Osteoblast (primary cell): ENCODE results near the gene ELK4. TPM values are rescaled to one million over a fixed set of nuclear protein-coding genes. Genes with fewer than 3 reads are reported as not detected.
"Not testable (repeated sequence)": the region's sequence is repeated elsewhere in the genome, so short reads cannot be mapped to it uniquely, and the experiment has no call there.

Source experiments
- DNase-seq: peaks from one replicate; pipeline ENCODE4 v3.0.0; 2011; ENCODE audit warnings: low spot score, mixed read lengths; ENCODE audit not compliant: insufficient read length; ENCODE audit errors: missing footprints
- H2AFZ ChIP-seq: 2 replicates; pipeline ENCODE4 v1.6.0; 2011; ENCODE audit warnings: mild to moderate bottlenecking, low read length
- H3K27ac ChIP-seq: 2 replicates; pipeline ENCODE4 v1.5.1; 2011; ENCODE audit warnings: mild to moderate bottlenecking, low read depth, low read length, moderate library complexity
- H3K27me3 ChIP-seq: 2 replicates; pipeline ENCODE4 v1.6.0; 2012; ENCODE audit warnings: mild to moderate bottlenecking, control low read depth, inconsistent platforms, low read length, moderate library complexity; ENCODE audit not compliant: insufficient read depth
- H3K36me3 ChIP-seq: 2 replicates; pipeline ENCODE4 v1.5.1; 2011; ENCODE audit warnings: mild to moderate bottlenecking, low read length, control low read depth, moderate library complexity; ENCODE audit not compliant: insufficient read depth
- H3K4me1 ChIP-seq: 2 replicates; pipeline ENCODE4 v1.5.1; 2011; ENCODE audit warnings: mild to moderate bottlenecking, low read length, control low read depth, moderate library complexity; ENCODE audit not compliant: insufficient read depth
- H3K4me2 ChIP-seq: 2 replicates; pipeline ENCODE4 v1.6.0; 2011; ENCODE audit warnings: mild to moderate bottlenecking, low read length; ENCODE audit not compliant: insufficient read depth
- H3K4me3 ChIP-seq: fragments of 200-600 bp; sonication (generic); 3 replicates; pipeline ENCODE4 v1.5.1; 2012; ENCODE audit warnings: mild to moderate bottlenecking, low read length, inconsistent platforms; ENCODE audit not compliant: insufficient read depth
- H3K79me2 ChIP-seq: 2 replicates; pipeline ENCODE4 v1.6.0; 2012; ENCODE audit warnings: mild to moderate bottlenecking, low read length, control low read depth, inconsistent platforms; ENCODE audit not compliant: insufficient read depth
- H3K9me3 ChIP-seq: 2 replicates; pipeline ENCODE4 v1.5.1; 2011; ENCODE audit warnings: low read depth, low read length, control low read depth
- H4K20me1 ChIP-seq: 2 replicates; pipeline ENCODE4 v1.6.0; 2012; ENCODE audit warnings: mild to moderate bottlenecking, low read length, control low read depth; ENCODE audit not compliant: insufficient read depth
- CTCF ChIP-seq: IDR thresholded peaks from 2 replicates; pipeline ENCODE4 v1.5.1; 2011; ENCODE audit warnings: mild to moderate bottlenecking, low read depth, low read length, moderate library complexity; ENCODE audit errors: extremely low read depth
- total RNA-seq: library from RNA; depleted of rRNA; stranded (reverse); fragments of >200 nt; gene quantifications from 2 replicates; pipeline ENCODE4 v1.2.3, GENCODE V29; 2012

The ELK4 gene
- total RNA-seq, 1 donor = 27.1 TPM

- Histone ChIP-seq H3K9me3 (no peaks in the 10 kb centered on the region), H3K36me3 (no peaks in the 10 kb centered on the region), H3K4me2 (no peak overlapping the region), H3K27ac (no peak overlapping the region), H3K79me2 (no peaks in the 10 kb centered on the region), H2AFZ (no peak overlapping the region), H3K4me1 (peaks cover 9% of the 10 kb centered on the region), H4K20me1 (no peaks in the 10 kb centered on the region), H3K27me3 (peaks cover 5% of the 10 kb centered on the region), H3K4me3 (no peak overlapping the region)
- TF ChIP-seq CTCF = no peak
- DNase-seq = no peak
Measured at GRCh38 chr1:205637854-205638468, 6.2 kb upstream of the ELK4 start.

DNA sequence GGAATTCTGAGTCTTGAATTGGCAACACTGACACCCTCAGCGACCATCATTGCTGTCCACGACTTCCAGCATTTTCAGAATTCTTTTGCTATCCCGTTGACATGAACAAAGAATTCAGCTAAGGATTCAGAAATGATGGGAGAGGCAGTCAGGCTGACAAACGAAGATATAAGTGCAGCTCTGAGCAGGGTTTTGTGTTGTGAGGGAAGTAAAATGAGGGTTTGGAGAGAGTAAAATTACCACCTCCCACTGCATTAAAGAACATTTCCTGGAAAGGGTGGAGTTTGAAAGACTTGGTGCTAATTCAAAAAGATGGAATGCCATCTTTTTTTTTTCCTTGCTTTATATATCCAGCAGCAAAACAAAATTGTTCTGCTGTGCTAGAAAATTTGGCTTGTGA is 4.9 kb upstream of the ELK4 start:
- Histone ChIP-seq H3K4me1 (peaks cover 18% of the 10 kb centered on the region), H3K79me2 (no peaks in the 10 kb centered on the region), H3K4me3 (peak overlapping the region; percentile 20), H3K36me3 (no peaks in the 10 kb centered on the region), H3K27ac (no peak overlapping the region), H3K9me3 (no peaks in the 10 kb centered on the region), H3K27me3 (peaks cover 5% of the 10 kb centered on the region), H4K20me1 (no peaks in the 10 kb centered on the region), H3K4me2 (peak overlapping the region; percentile 20), H2AFZ (peak overlapping the region; percentile 66)
- no peak for TF ChIP-seq CTCF
- no peak for DNase-seq

DNA sequence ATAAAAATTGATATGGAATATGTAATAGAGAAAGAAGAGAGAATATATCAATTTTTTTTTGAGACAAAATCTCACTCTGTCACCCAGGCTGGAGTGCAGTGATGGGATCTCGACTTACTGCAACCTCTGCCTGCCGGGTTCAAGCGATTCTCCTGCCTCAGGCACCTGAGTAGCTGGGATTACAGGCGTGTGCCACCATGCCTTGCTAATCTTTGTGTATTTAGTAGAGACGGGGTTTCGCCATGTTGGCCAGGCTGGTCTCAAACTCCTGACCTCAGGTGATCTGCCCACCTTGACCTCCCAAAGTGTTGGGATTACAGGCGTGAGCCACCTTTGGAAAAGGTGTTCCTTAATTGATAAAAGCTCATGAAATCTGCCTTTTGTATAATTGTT is 4.3 kb upstream of the ELK4 start:
- H3K4me2 ChIP-seq, H3K4me3 ChIP-seq, H3K79me2 ChIP-seq, H3K27ac ChIP-seq, H3K27me3 ChIP-seq, DNase-seq, H4K20me1 ChIP-seq, H3K36me3 ChIP-seq, H2AFZ ChIP-seq, H3K9me3 ChIP-seq: not testable (repeated sequence)
- H3K4me1 ChIP-seq = peaks cover 18% of the 10 kb centered on the region

- H2AFZ ChIP-seq = no peak overlapping the region
Measured at GRCh38 chr1:205633421-205633976, 1.7 kb upstream of the ELK4 start.

More at GRCh38 chr1:205633421-205633976, 1.7 kb upstream of the ELK4 start:
- Histone ChIP-seq H4K20me1 (no peaks in the 10 kb centered on the region), H3K9me3 (no peaks in the 10 kb centered on the region), H3K4me1 (peaks cover 30% of the 10 kb centered on the region), H3K4me2 (peak overlapping the region; percentile 12), H3K36me3 (no peaks in the 10 kb centered on the region), H3K27me3 (peaks cover 5% of the 10 kb centered on the region), H3K79me2 (peaks cover 26% of the 10 kb centered on the region), H3K4me3 (no peak overlapping the region), H3K27ac (no peak overlapping the region)
- DNase-seq = peak; percentile 89
- no peak for TF ChIP-seq CTCF
